Measurements from ENCODE around the gene THRSP. TPM values are rescaled to one million over a fixed set of nuclear protein-coding genes. Genes with fewer than 3 reads are reported as not detected.

THRSP gene
- not detected in 5 replicates for total RNA-seq (2022; extraction: Qiagen RNA extraction)

GRCh38 chr11:78063440-78064181, at the start of gene THRSP:
Gene THRSP, plus strand, starts transcription at chr11:78063861. Its CDS starts 21 bp downstream, at chr11:78063882.

GRCh38 chr11:78022397-78023396, 41.0 kb upstream of the THRSP start, which contains the start of gene KCTD14:
Gene KCTD14, minus strand, starts transcription at chr11:78023276. Its CDS starts 27 bp downstream, at chr11:78023249.

GRCh38 chr11:78079232-78080083, 15.8 kb downstream of the THRSP start, which contains the start of gene NDUFC2:
Gene NDUFC2, minus strand, starts transcription at chr11:78079862. Its CDS starts 118 bp downstream, at chr11:78079744.

Other genes starting within 250 kb of the THRSP start
- gene RSF1, start 243.1 kb upstream of the THRSP start, total RNA-seq (2022; extraction: Qiagen RNA extraction), result 12.4 to 19.7 TPM (median 16.9 TPM) in 5 replicates
- gene AAMDC, start 242.7 kb upstream of the THRSP start, total RNA-seq (2022; extraction: Qiagen RNA extraction), result 23.6 to 40.2 TPM (median 26.1 TPM) in 5 replicates
- 15.0 to 21.8 TPM (median 19.2 TPM) in 5 replicates for gene INTS4, start 69.2 kb upstream of the THRSP start, total RNA-seq (2022; extraction: Qiagen RNA extraction)
- gene KCTD14, start 40.6 kb upstream of the THRSP start, total RNA-seq (2022; extraction: Qiagen RNA extraction), result 1.4 to 2.1 TPM (median 1.6 TPM) in 5 replicates
- gene NDUFC2, start 16.0 kb downstream of the THRSP start, total RNA-seq (2022; extraction: Qiagen RNA extraction), result 244 to 268 TPM (median 248 TPM) in 5 replicates
- 54.0 to 65.6 TPM (median 63.0 TPM) in 5 replicates for gene ALG8, start 75.8 kb downstream of the THRSP start, total RNA-seq (2022; extraction: Qiagen RNA extraction)
- gene KCTD21, start 124.8 kb downstream of the THRSP start, total RNA-seq (2022; extraction: Qiagen RNA extraction), result 7.2 to 8.8 TPM (median 7.7 TPM) in 5 replicates
- gene USP35, start 125.1 kb downstream of the THRSP start, total RNA-seq (2022; extraction: Qiagen RNA extraction), result 6.7 to 9.2 TPM (median 8.3 TPM) in 5 replicates

Measured in A549 treated with Mapracorat at 1 μM for 4 hours (cell line).